GM19395 (cell line): Measurements from ENCODE around the gene CCNB1IP1.
A peak's percentile ranks its signal among the peaks of the same experiment; 100 is the strongest.
"Not testable (repeated sequence)": the region's sequence is repeated elsewhere in the genome, so short reads cannot be mapped to it uniquely, and the experiment has no call there.

Source experiments
- ATAC-seq: cut with Tn5 transposase; IDR thresholded peaks from one replicate; pipeline ENCODE4 v1.9.1; 2021; ENCODE audit warnings: mild to moderate bottlenecking, moderate library complexity; ENCODE audit not compliant: unreplicated experiment

Gene CCNB1IP1, protein sequence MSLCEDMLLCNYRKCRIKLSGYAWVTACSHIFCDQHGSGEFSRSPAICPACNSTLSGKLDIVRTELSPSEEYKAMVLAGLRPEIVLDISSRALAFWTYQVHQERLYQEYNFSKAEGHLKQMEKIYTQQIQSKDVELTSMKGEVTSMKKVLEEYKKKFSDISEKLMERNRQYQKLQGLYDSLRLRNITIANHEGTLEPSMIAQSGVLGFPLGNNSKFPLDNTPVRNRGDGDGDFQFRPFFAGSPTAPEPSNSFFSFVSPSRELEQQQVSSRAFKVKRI

DNA sequence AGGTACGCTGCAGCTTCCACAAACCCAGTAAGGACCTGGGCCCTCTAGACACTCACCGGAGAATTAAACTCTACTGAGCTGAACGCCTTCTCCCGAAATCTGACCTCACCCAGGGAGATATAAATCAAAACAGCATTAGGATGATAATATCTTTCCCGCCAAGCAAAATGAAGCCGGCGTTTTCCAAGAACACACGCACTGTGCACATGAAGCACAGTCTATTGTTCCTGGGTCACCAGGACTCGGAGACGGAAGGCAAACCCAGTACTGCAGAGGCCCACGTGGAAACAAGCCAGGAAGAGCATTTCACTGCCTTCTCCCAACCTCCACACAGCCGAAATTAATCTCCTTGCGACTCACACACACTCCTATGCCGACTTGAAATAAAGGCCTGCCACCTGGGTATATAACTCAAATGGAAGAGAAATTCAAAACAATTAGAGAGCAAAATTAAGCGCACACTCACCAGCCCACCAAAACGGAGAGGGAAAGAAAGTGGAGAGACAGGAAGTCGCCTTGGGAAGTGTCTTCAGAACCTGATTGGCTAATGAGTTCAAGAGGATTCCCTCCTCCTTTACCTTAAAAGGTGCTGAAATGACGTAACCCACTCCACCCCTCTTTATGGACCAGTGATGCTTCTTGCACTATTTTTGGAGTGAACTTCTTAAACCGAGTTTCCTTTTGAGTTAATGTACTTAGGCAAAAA, at the start of gene CCNB1IP1:
CCNB1IP1 (minus strand) TSS at position 492 of the 706 bp plus-strand sequence. CDS start 16,756 bp downstream, outside the sequence.
- peak; percentile 98 for ATAC-seq

DNA sequence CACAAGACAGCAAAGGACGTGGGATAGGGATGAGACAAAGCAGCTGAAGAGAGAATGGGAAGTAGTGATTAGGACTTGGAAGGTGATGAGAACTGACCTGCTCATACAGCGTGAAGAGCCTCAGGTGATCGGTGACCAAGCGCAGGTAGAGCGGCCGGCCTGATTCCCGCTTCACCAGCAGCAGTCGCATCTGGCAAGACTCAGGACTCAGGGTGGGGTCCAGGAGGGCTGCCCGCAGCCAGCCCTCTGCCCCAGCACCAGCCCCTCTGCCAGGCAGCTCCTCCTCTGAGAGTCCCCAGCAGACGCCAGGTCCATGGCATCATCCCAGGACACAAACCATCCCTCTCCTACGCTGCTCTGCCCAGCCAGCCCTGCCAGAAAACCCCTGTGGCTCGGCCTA, 49.4 kb upstream of the CCNB1IP1 start:
- ATAC-seq: no peak

DNA sequence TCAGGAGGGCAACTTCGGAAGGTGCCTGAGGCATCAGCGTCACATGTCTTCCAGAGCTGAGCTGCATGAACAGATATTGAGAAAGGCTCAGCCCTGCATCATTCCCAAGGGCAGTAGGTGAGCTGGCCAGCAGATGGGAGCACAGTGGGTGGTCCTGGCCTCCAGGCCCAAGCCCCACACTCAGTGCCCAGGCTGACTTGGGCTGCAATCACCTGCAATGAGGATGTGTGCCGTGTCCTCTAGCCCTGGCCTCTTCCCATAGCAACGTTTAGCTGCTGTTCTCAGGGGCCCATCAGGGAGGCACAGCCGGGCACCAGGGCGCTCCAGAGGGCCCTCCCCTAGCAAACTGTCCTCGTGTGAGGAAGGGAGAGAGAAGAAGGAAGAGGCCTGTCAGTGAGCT, 48.3 kb upstream of the CCNB1IP1 start:
- ATAC-seq: no peak

DNA sequence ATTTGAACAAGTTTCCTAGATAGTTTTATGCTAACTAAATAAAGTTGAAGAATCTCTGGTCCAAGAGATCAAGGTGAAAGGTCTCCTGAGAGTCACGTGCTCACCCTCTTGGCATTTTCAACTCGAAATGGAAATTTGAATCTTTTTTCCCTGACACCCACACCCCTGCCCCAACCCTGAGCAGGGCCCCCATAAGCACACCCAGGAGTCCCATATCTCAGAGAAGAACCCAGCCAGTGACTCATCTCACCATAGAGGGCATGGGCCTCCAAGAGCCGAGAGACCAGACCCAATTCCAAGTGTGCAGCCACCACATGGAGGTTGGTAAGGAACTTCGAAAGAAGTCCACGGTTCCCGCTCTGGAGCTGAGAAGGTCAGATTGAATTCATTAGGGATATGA, 47.6 kb upstream of the CCNB1IP1 start:
- no peak for ATAC-seq

DNA sequence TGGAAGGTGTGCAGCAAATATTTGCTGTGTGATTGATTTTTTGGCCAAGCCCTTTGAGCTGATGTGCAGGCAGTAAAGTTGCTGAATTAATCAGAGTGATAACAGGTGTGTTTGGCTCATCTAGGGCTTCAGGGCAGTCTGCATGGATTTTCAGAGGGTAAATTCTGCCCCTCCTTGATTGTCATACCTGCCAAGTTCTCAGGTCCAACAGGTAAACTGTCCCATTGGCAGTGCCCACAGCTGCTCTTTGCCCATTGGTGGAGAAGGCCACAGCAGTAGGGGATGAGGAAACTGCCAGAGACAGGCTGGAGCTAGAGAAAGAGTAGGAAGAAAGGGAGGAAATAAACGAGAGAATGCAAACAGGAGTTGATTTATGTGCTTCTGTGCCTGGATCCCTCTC, 46.7 kb upstream of the CCNB1IP1 start:
- no peak for ATAC-seq

DNA sequence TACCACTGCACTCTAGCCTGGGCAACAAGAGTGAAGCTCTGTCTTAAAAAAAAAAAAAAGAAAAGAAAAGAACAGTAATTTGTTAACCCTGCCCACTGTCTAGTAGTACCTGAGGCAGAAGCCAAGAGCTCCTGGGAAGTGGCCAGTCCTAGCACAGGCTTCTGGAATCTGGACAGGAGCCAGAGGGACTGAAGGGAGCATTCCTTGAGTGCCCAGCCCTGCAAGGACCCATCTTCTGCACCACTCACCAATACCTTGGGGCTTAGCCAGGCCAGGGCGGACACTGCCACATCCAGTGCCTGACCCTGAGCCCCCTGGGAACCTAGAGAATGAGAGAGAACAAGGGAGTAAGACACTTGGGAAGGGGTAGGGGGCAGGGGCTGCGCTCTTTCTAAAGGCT, 44.1 kb upstream of the CCNB1IP1 start:
- ATAC-seq: no peak

DNA sequence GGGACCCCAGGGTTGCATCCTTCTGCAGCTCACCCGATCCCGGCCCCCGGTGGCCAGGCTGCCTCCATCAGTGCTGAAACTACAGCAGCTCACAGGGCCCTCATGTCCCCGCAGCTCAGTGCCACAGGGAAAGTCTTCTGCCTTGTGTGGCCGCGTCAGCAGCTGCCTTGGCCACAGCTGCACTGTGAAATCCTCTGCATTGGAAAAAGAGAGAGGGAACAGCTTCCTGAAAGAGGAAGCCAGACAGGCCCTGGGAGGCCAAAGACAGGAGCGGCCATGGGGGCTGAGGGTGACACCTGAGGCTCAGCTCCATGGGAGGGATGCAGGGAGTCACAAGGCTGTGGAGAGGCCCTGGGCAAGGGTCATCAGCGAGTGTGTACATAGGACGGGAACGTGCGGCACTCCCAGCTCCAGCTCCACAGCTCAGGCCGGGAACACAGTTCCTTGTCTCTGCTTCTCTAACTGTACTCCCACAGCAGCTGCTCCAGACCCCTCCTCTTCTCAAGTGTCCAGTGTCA, 43.1 kb upstream of the CCNB1IP1 start:
- ATAC-seq: no peak

DNA sequence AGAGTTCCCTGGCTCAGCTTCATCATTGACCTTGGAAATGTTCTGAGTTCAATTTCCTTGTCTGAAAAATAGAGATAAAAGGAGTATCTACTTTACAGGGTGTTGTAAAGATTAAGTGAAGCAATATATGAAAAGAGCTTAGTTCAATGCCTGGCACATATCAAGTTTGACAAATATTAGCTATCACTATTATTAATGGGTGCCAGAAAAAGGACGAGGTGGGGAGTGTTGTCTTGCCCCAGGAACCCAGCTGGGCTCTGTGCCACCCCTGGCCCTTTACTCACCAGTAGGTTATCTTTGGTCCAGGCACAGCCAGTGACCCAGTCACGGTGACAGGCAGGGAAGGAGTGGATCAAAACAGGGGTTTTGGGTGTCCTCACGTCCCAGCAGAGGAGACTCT, 42.4 kb upstream of the CCNB1IP1 start:
- ATAC-seq: no peak

DNA sequence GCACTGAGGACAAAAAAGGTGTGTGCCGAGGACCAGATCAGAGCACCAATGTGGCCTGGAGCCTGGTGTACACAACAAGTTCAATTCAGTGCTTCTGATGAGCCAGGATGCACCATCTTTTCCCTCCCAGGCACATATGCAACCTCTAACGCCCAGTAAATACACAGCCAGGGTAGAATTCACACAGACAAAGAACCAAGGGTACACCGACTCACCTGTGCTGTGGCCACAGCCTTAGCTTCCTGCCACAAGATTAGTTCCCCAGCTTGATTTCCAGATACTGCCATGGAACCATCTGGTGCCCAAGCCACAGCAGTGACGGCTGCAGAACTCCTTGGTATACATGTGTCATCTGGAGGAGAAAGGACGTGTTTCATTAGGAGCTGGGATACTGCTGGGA, 39.7 kb upstream of the CCNB1IP1 start:
- no peak for ATAC-seq

DNA sequence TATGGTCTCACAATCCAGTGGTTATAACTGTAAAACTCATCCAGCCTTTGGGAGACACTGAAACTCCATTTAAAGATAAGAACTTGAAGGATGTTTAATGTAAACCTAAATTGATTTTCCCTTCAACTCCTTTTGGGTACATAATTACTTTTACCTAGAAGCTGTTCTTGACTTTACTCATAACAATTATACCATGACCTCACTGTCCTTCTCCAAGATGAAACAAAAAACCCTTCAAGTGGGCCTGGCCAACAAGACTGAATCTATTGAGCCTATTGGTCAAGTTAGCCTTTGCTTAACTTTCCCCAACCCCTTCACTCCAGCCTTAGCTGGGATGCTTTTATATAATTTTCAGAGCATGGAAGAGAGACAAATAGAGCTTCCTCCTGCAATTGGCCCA, 32.8 kb upstream of the CCNB1IP1 start:
- no peak for ATAC-seq

DNA sequence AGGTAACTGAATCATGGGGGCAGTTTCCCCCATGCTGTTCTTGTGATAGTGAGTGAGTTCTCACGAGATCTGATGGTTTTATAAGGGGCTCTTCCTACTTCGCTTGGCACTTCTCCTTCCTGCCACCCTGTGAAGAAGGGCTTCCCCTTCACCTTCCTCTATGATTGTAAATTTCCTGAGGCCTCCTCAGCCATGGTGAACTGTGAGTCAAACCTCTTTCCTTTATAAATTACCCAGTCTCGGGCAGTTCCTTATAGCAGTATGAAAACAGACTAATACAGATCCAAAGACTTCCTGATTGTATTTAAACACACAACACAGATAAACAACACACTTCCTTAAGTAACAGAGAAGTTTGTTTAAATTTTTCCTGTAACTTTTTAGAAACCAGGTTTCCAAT, 25.4 kb upstream of the CCNB1IP1 start:
- ATAC-seq: not testable (repeated sequence)

DNA sequence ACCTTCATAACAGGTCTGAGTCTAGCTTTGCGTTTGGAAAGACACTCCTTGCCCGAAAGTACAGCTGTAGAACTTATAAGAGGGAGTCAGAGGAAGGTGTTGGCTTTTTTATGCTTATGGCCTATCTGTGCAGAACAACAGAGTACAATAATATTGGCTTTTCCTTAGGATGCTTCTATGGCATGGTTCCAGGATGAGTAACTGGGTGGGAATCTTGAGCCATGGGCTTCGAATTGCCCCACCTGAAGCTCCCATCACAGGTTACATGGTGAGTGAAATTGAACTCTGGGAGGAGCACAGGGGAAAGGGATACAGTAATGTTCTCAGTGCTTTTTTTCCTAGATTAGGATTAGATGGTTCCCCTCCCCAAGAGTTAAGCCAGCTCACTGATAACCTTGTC, 23.3 kb upstream of the CCNB1IP1 start:
- no peak for ATAC-seq

DNA sequence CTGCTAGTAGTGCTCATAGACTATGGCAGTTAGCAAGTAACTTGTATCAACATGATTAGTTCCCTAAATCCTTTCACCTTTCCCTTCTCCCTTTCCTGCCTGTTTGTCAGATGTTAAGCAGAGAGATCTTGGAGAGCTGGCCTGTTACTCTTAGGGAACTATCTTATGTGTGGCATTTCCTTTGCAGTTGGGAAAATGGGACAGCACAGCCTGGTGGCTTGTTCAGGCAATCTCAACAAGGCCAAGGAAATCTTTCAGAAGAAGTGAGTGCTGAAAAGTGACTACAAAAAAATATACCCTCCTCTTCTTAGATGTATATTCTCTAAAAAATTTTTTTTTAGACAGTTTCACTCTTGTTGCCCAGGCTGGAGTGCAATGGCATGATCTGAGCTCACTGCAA, 17.8 kb upstream of the CCNB1IP1 start:
- no peak for ATAC-seq

DNA sequence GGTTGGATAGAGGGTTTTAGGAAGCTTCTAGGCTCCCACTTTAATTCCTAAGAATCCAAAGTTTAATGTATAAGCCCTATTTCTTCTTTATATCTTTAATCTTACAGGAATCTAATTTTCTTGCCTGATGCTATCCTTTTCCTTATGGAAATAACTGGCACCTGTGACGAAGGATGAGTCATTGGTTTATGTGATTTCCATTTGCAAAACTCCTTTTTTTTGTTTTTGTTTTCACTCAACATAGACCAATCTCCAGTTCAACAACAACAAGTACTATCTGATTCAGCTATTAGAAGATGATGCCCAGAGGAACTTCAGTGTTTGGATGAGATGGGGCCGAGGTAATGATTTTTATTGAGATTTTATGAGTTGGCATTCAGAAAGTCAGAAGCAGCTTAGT, 17.2 kb upstream of the CCNB1IP1 start:
- ATAC-seq: no peak

DNA sequence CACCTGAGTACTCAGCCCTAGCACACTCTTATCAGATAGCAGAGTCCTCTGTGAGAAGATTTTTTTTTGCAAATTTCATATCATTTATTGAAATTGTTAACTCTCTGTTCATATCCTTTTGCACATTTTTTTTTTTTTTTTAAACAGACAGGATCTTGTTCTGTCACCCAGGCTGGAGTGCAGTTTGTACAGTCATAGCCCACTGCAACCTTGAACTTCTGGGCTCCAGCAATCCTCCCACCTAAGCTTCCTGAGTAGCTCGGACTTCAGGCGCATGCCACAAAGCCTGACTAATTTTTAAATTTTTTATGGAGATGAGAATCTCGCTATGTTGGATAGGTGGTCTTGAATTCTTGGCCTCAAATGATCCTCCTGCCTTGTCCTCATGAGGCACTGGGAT, 14.7 kb upstream of the CCNB1IP1 start:
- ATAC-seq: no peak

DNA sequence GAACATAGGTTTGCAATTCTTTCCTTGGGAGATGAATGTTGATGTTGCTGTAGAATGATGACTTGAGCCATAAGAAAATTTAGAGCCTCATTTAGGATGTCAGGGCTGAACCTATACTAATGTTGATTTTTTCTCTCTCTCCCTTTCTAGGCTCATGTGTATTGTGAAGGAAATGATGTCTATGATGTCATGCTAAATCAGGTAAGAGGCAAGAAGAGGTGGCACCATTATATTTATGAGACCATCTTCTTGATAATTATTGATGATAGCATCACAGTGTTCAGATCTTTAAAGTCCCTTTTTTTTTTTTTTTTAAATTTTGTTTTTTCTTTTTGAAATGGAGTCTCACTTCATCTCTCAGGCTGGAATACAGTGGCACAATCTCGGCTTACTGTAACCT, 13.6 kb upstream of the CCNB1IP1 start:
- ATAC-seq: no peak

DNA sequence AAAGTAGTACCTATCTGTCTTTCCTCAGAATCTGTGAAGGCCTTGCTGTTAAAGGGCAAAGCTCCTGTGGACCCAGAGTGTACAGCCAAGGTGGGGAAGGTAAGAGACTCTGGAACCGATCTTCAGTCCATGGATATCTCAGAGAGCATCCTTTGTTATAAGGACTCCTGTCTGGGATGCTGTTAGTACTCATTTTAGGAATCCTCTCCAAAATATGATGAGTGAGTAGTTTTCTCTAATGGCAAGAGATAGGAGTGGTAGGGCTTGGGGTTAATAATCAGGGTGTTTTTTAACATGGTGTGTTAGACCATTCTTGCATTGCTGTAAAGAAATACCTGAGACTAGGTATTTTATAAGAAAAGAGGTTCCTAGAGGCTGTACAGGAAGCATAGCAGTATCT, 12.3 kb upstream of the CCNB1IP1 start:
- no peak for ATAC-seq

DNA sequence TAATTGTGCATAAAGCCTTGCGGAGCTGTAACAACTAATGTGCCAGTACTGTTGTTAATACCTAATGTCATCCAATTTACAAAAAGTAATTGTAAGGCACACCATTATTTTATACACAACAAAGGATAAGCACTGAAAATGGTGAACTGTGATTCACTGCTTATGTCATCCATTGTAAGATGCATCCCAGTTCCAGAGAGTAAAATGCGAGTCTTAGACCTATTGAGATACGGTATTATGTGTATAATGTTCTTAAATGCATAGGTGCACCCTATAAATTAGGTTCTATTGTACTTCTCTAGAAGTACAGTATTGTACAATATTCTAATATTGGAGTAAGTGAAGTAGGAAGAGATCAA, 10.8 kb upstream of the CCNB1IP1 start:
- ATAC-seq: no peak

DNA sequence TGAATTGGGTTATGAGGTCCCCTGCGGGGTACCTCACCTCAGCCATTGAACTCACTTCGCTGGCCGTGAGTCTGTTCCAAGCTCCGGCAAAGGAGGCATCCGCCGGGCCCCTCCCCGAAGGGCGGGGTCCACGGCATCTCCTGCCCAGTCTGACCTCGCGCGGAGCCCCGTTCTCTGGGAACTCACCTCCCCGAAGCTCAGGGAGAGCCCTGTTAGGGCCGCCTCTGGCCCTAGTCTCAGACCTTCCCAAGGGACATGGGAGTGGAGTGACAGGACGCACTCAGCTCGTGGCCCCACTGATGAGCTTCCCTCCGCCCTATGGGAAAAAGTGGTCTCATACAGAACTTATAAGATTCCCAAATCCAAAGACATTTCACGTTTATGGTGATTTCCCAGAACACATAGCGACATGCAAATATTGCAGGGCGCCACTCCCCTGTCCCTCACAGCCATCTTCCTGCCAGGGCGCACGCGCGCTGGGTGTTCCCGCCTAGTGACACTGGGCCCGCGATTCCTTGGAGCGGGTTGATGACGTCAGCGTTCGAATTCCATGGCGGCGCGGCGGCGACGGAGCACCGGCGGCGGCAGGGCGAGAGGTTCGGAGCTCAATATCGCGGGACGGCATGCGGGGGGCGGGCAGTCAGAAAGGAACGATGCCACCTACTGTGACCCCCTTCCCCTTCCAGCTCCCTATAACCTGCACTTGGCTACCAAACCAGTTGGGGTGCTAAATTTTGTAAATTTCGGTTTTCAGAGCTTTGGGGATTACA, 10.2 kb upstream of the CCNB1IP1 start, which contains the start of gene PARP2:
PARP2 (plus strand) TSS at position 544 of the 770 bp plus-strand sequence; CDS start at position 551, 7 bp downstream.
- peak; percentile 94 for ATAC-seq

DNA sequence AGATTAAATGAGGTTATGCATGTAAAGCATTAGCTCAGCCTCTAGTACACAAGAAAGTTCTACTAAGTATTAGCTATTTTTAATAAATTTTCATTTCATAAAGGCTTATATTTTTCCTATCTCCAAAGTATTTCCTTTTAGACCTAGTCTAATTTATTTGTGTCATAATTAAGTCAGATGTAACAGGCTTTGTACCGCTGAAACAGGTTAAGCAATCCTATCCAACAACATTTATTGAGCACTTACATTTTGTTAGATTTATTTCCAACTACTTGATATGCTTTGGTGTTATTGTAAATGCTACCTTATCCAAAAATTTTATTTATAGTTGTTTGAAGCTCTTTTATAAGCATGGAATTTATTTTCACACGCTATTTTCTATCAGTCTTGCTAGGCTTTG, 8.6 kb upstream of the CCNB1IP1 start:
- ATAC-seq: no peak

DNA sequence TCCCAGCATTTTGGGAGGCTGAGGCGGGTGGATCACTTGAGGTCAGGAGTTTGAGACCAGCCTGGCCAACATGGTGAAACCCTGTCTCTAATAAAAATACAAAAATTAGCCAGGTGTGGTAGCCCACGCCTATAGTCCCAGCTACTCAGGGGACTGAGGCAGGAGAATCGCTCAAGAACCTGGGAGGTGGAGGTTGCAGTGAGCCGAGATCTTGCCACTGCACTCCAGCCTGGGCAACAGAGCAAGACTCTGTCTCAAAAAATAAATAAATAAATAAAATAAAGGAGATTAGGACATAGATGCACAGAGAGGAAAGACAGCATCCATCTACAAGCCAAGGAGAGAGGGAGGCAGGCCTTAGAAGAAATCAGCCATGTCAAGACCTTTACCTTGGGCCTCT, 8.0 kb upstream of the CCNB1IP1 start:
- not testable (repeated sequence) for ATAC-seq

DNA sequence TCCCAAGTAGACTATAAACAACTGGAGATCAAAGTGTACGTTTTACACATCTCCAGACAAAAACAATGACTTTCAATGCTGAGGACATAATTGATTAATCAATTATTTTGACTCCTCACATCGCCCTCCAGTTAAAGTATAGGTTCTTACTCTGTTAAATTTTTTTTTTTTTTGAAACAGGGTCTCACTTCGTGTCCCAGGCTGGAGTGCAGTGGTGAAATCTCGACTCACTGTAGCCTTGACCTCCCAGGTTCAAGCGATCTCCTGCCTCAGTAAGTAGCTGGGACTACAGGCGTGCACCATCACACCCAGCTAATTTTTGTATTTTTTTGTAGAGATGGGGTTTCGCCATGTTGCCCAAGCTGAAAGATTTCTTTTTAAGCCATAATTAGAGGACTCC, 938 bp upstream of the CCNB1IP1 start:
- ATAC-seq: no peak
